Keratinocyte (primary cell): Measurements from ENCODE around the gene EDDM13.
A peak's percentile ranks its signal among the peaks of the same experiment; 100 is the strongest.

Experiments used
- CTCF ChIP-seq, 3 experiments: IDR thresholded peaks in 1 of 3; conservative IDR thresholded peaks in 1 of 3; optimal IDR thresholded peaks in 1 of 3; 2 replicates in 2 of 3; 3 replicates in 1 of 3; pipeline versions ENCODE3 to v1.5.1; 2011; ENCODE audit warnings: low read length in 3 of 3, mild to moderate bottlenecking in 3 of 3, moderate library complexity in 2 of 3, control low read depth in 1 of 3, inconsistent platforms in 1 of 3; ENCODE audit not compliant: insufficient read depth in 2 of 3; ENCODE audit errors: extremely low read depth in 1 of 3
- EZH2 ChIP-seq: IDR thresholded peaks from one replicate; pipeline ENCODE4 v1.6.1; 2012; ENCODE audit warnings: inconsistent platforms, mild to moderate bottlenecking, low read length, moderate library complexity

GRCh38 chr19:56309511-56310185, 37.1 kb downstream of the EDDM13 start:
- TF ChIP-seq CTCF (optimal IDR thresholded peaks at IDR 0.05 in 1 of 3, IDR thresholded peaks at IDR 0.05 in 1 of 3, conservative IDR thresholded peaks at IDR 0.05 in 1 of 3; ENCODE audit: extremely low read depth in 1 of 3, insufficient read depth in 2 of 3, low read length in 3 of 3) (peak; percentile 98 to 100 (median 99)), EZH2 (no peak)
